A673 (cell line): Measurements from ENCODE around the gene UHRF1. TPM values are rescaled to one million over a fixed set of nuclear protein-coding genes. Genes with fewer than 3 reads are reported as not detected.

Source experiments
- BruUV-seq: library from RNA; stranded (reverse); fragments of 400-500 nt; replicated peaks from 2 replicates; lab custom pipeline; 2021; lab: Mats Ljungman, UMichigan
- CTCF ChIA-PET: fragments of 300-600 bp; sonication (Branson Sonifier 250); formaldehyde crosslinking; loops from one replicate; lab custom pipeline; 2022; ENCODE audit warnings: antibody characterized with exemption; lab: Charles Lee
- POLR2A ChIA-PET: fragments of 300-600 bp; sonication (Branson Sonifier 250); formaldehyde crosslinking; loops from one replicate; lab custom pipeline; 2022; ENCODE audit warnings: antibody characterized with exemption; ENCODE audit not compliant: low non-redundant PET; lab: Charles Lee
- DNase-seq: peaks from one replicate; pipeline ENCODE4 v3.0.0-alpha.2; 2015; ENCODE audit warnings: low spot score
- H3K27ac ChIP-seq: fragments of 200-600 bp; sonication (generic); 2 replicates; pipeline ENCODE4 v1.5.1; 2016; ENCODE audit warnings: mixed run types, low read depth, mild to moderate bottlenecking, mixed read lengths, antibody characterized with exemption, low read length; ENCODE audit not compliant: poor library complexity, severe bottlenecking
- H3K27me3 ChIP-seq: fragments of 200-600 bp; sonication (generic); replicated peaks from 2 replicates; pipeline ENCODE4 v1.6.1; 2017; ENCODE audit warnings: mixed run types, low read depth, mild to moderate bottlenecking, mixed read lengths, antibody characterized with exemption, low read length; ENCODE audit not compliant: insufficient read depth, poor library complexity
- H3K36me3 ChIP-seq: fragments of 200-600 bp; sonication (generic); 2 replicates; pipeline ENCODE4 v1.6.1; 2016; ENCODE audit warnings: mixed run types, mild to moderate bottlenecking, mixed read lengths, antibody characterized with exemption, low read length; ENCODE audit not compliant: insufficient read depth, poor library complexity, severe bottlenecking
- H3K4me1 ChIP-seq: fragments of 200-600 bp; sonication (generic); 2 replicates; pipeline ENCODE4 v1.6.1; 2017; ENCODE audit warnings: mixed run types, mild to moderate bottlenecking, mixed read lengths, antibody characterized with exemption, low read length; ENCODE audit not compliant: insufficient read depth, poor library complexity, severe bottlenecking
- H3K4me3 ChIP-seq: fragments of 200-600 bp; sonication (generic); 2 replicates; pipeline ENCODE4 v1.5.1; 2016; ENCODE audit warnings: low read depth, mixed run types, mild to moderate bottlenecking, mixed read lengths, low read length; ENCODE audit not compliant: poor library complexity, severe bottlenecking
- H3K9me3 ChIP-seq: fragments of 200-600 bp; sonication (generic); 2 replicates; pipeline ENCODE4 v1.6.1; 2016; ENCODE audit warnings: mixed run types, low read depth, mild to moderate bottlenecking, mixed read lengths, antibody characterized with exemption, low read length; ENCODE audit not compliant: poor library complexity, severe bottlenecking
- CTCF ChIP-seq: fragments of 300-800, 200-600 bp; sonication (generic); conservative IDR thresholded peaks from 2 replicates; pipeline ENCODE4 v1.5.1; 2017; ENCODE audit warnings: low read depth, mild to moderate bottlenecking, antibody characterized with exemption, low read length, moderate library complexity, mixed read lengths
- EZH2 ChIP-seq: fragments of 200-600 bp; sonication (generic); IDR thresholded peaks from 2 replicates; pipeline ENCODE4 v1.6.1; 2017; ENCODE audit warnings: borderline replicate concordance, low read depth, mild to moderate bottlenecking, mixed read lengths, antibody characterized with exemption, low read length; ENCODE audit not compliant: poor library complexity, severe bottlenecking
- intact Hi-C: fragments of 100-400 bp; cut with micrococcal nuclease; formaldehyde crosslinking; loops from one replicate; pipeline ENCODE4 v1.10.0; 2022; ENCODE audit not compliant: unreplicated experiment
- total RNA-seq: library from RNA; stranded (reverse); gene quantifications from 2 replicates; pipeline ENCODE4 v1.2.3, GENCODE V29; 2021

The UHRF1 gene
- total RNA-seq, 1 experiment from 2014 or later, result 203 TPM

GRCh38 chr19:4866595-4867424 is 42.5 kb upstream of the UHRF1 start:
- H3K4me3 ChIP-seq, result peak overlapping the region; percentile 84
- ChIA-PET CTCF (interaction anchor here (0.6 to 1.0 kb wide), 3 partner anchors 15 to 160 kb away, joined by 3 read pairs; no protein-coding TSS in a partner anchor), POLR2A (no interaction called here)
- no peaks in the 10 kb centered on the region for H3K9me3 ChIP-seq
- TSS peak; percentile 68 for BruUV-seq
- H3K27me3 ChIP-seq, result no peaks in the 10 kb centered on the region
- no peaks in the 10 kb centered on the region for H3K36me3 ChIP-seq
- H3K27ac ChIP-seq, result peak overlapping the region; percentile 67
- no peak for TF ChIP-seq CTCF
- TF ChIP-seq EZH2, result no peak
- intact Hi-C loops, result no loop called here
- DNase-seq, result peak; percentile 34
- peaks cover 9% of the 10 kb centered on the region for H3K4me1 ChIP-seq

- Histone ChIP-seq H3K4me1 (peaks cover 9% of the 10 kb centered on the region), H3K27me3 (no peaks in the 10 kb centered on the region), H3K36me3 (no peaks in the 10 kb centered on the region), H3K27ac (peak within 1 kb of the TSS; percentile 67), H3K4me3 (peak within 1 kb of the TSS; percentile 84), H3K9me3 (no peaks in the 10 kb centered on the region)
- peak; percentile 93 for DNase-seq
- ChIA-PET POLR2A (interaction anchor here (0.6 to 0.7 kb wide), 2 partner anchors 46 to 71 kb away, joined by 3 to 15 read pairs; no protein-coding TSS in a partner anchor), CTCF (interaction anchor here (0.6 to 1.0 kb wide), 2 partner anchors 16 to 159 kb away, joined by 3 read pairs; no protein-coding TSS in a partner anchor)
- intact Hi-C loops, result no loop called here
- BruUV-seq, result no TSS peak
- TF ChIP-seq EZH2 (no peak), CTCF (no peak)
Measured at GRCh38 chr19:4867534-4868285, 41.6 kb upstream of the UHRF1 start, which contains the start of gene PLIN3. TSS of gene PLIN3 (minus strand) at chr19:4867667. CDS start at chr19:4861394, 6,273 bp downstream.

GRCh38 chr19:4868286-4868834 is 40.9 kb upstream of the UHRF1 start:
- Histone ChIP-seq H3K4me3 (no peak overlapping the region), H3K27ac (no peak overlapping the region), H3K27me3 (no peaks in the 10 kb centered on the region), H3K4me1 (peaks cover 9% of the 10 kb centered on the region), H3K36me3 (no peaks in the 10 kb centered on the region), H3K9me3 (no peaks in the 10 kb centered on the region)
- no peak for TF ChIP-seq EZH2
- TF ChIP-seq CTCF, result no peak
- DNase-seq, result no peak
- BruUV-seq, result no TSS peak
- intact Hi-C loops, result no loop called here
- CTCF ChIA-PET, result interaction anchor here (0.7 kb wide), 1 partner anchor 83 kb away, joined by 5 read pairs; no protein-coding TSS in a partner anchor
- POLR2A ChIA-PET, result interaction anchor here (0.6 to 0.7 kb wide), 3 partner anchors 45 to 70 kb away, joined by 3 to 15 read pairs (median 5); no protein-coding TSS in a partner anchor
